ENCODE data around the gene CAP2. TPM values are rescaled to one million over a fixed set of nuclear protein-coding genes. Genes with fewer than 3 reads are reported as not detected.

Gene CAP2
- total RNA-seq, 1 donor = 49.7 TPM

- no peak for DNase-seq (ENCODE audit: low read depth)
- TF ChIP-seq, protein P1, sequence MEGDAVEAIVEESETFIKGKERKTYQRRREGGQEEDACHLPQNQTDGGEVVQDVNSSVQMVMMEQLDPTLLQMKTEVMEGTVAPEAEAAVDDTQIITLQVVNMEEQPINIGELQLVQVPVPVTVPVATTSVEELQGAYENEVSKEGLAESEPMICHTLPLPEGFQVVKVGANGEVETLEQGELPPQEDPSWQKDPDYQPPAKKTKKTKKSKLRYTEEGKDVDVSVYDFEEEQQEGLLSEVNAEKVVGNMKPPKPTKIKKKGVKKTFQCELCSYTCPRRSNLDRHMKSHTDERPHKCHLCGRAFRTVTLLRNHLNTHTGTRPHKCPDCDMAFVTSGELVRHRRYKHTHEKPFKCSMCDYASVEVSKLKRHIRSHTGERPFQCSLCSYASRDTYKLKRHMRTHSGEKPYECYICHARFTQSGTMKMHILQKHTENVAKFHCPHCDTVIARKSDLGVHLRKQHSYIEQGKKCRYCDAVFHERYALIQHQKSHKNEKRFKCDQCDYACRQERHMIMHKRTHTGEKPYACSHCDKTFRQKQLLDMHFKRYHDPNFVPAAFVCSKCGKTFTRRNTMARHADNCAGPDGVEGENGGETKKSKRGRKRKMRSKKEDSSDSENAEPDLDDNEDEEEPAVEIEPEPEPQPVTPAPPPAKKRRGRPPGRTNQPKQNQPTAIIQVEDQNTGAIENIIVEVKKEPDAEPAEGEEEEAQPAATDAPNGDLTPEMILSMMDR (IDR thresholded peaks at IDR 0.05; ENCODE audit: insufficient read depth, low read depth, low read length) = no peak
- H3K4me3 ChIP-seq (ENCODE audit: low read depth, low read length) = no peak overlapping the region
Measured at GRCh38 chr6:17470202-17470937, 77.0 kb downstream of the CAP2 start.

GRCh38 chr6:17470938-17471327 lies 77.5 kb downstream of the CAP2 start:
- DNase-seq (ENCODE audit: low read depth) = peak; percentile 88
- H3K4me3 ChIP-seq (ENCODE audit: low read depth, low read length) = no peak overlapping the region
- TF ChIP-seq, protein P1 (IDR thresholded peaks at IDR 0.05; ENCODE audit: insufficient read depth, low read depth, low read length) = no peak

GRCh38 chr6:17472653-17473183 lies 79.3 kb downstream of the CAP2 start:
- TF ChIP-seq, protein P1 (IDR thresholded peaks at IDR 0.05; ENCODE audit: insufficient read depth, low read depth, low read length) = no peak
- H3K4me3 ChIP-seq (ENCODE audit: low read depth, low read length) = no peak overlapping the region

GRCh38 chr6:17473554-17473953 lies 80.2 kb downstream of the CAP2 start:
- H3K4me3 ChIP-seq (ENCODE audit: low read depth, low read length) = no peak overlapping the region
- DNase-seq (ENCODE audit: low read depth) = no peak
- TF ChIP-seq, protein P1 (IDR thresholded peaks at IDR 0.05; ENCODE audit: insufficient read depth, low read depth, low read length) = no peak

More at GRCh38 chr6:17472653-17473183, 79.3 kb downstream of the CAP2 start:
- DNase-seq (ENCODE audit: low read depth) = peak; percentile 24

DNA sequence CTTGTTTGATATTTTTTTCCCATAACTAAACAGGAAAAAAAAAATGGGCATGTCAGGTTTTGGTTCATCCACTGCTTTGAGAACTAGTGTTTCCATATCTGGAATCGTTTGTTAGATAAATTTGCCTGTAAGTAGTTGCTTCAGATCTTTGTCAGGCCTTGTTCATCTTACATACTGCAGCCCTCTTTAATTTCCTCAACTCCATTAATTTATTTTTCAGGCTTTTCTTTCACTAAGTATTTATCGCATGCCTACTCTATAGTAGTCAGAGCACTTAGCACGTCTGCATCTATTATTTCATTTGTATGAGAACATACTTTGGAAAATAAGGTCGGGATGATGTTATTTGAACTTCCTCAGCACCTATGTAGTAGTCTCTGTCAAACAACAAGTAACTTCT lies 80.9 kb downstream of the CAP2 start:
- no peak for DNase-seq (ENCODE audit: low read depth)
- TF ChIP-seq, protein P1 (IDR thresholded peaks at IDR 0.05; ENCODE audit: insufficient read depth, low read depth, low read length) = no peak
- H3K4me3 ChIP-seq (ENCODE audit: low read depth, low read length) = no peak overlapping the region

GRCh38 chr6:17475606-17476244 lies 82.3 kb downstream of the CAP2 start:
- H3K4me3 ChIP-seq (ENCODE audit: low read depth, low read length) = no peak overlapping the region
- TF ChIP-seq, protein P1 (IDR thresholded peaks at IDR 0.05; ENCODE audit: insufficient read depth, low read depth, low read length) = no peak
- DNase-seq (ENCODE audit: low read depth) = no peak

All from fibroblast of villous mesenchyme (primary cell).